Mucosa of descending colon (tissue), 3 donors: Measurements from ENCODE around the gene LYPD6B. TPM values are rescaled to one million over a fixed set of nuclear protein-coding genes. Genes with fewer than 3 reads are reported as not detected.
"Not testable (repeated sequence)": the region's sequence is repeated elsewhere in the genome, so short reads cannot be mapped to it uniquely, and the experiment has no call there.

Experiments
- ATAC-seq: fragments of 200-7000 bp; cut with Tn5 transposase; one replicate; pipeline ENCODE4 v1.9.1; 2020; ENCODE audit warnings: mild to moderate bottlenecking, moderate library complexity
- DNase-seq, 3 donors: peaks; one replicate each; pipeline ENCODE4 v3.0.0-alpha.2; 2020
- H3K36me3 ChIP-seq: fragments of 200-600 bp; one replicate; pipeline ENCODE4 v1.8.0; 2021; ENCODE audit warnings: low read depth, mild to moderate bottlenecking
- H3K4me1 ChIP-seq: fragments of 200-600 bp; one replicate; pipeline ENCODE4 v1.8.0; 2021; ENCODE audit warnings: low read depth, mild to moderate bottlenecking
- H3K4me3 ChIP-seq: fragments of 200-600 bp; one replicate; pipeline ENCODE4 v1.8.0; 2021; ENCODE audit warnings: mild to moderate bottlenecking
- H3K9me3 ChIP-seq: fragments of 200-600 bp; one replicate; pipeline ENCODE4 v1.8.0; 2021; ENCODE audit warnings: mild to moderate bottlenecking
- intact Hi-C, 2 donors: fragments of 100-400 bp; cut with DNase I in 1 of 2; cut with micrococcal nuclease in 1 of 2; formaldehyde crosslinking; loops; one replicate each; pipeline versions ENCODE4 v1.11.0 to v1.11.1; 2022; cut with DNase I, micrococcal nuclease
- total RNA-seq, 3 donors: library from RNA; stranded (reverse); fragmentation: NEBNext Ultra II Directional in 2 of 3; extraction: Animal tissue kit (Norgen Biotek cat#: 25700) in 2 of 3; gene quantifications; one replicate each; pipeline versions ENCODE4 v1.2.1 to v1.2.4, GENCODE V29; 2021 to 2023
- TF ChIP-seq, protein P1 (sequence below): fragments of 200-600 bp; IDR thresholded peaks from one replicate; pipeline ENCODE4 v1.8.0; 2022; ENCODE audit warnings: antibody characterized with exemption, mild to moderate bottlenecking
- donor health status: DM: no; HTN: no; CAD: no; lungs with moderate emphysema.
- donor health status: DM: no; HTN: no; CAD: no.
- donor health status: DM: no; HTN: yes; CAD: no.

Gene LYPD6B
- total RNA-seq, 3 donors from 2014 or later = 0.28 to 1.7 (median 1.1) TPM

DNA sequence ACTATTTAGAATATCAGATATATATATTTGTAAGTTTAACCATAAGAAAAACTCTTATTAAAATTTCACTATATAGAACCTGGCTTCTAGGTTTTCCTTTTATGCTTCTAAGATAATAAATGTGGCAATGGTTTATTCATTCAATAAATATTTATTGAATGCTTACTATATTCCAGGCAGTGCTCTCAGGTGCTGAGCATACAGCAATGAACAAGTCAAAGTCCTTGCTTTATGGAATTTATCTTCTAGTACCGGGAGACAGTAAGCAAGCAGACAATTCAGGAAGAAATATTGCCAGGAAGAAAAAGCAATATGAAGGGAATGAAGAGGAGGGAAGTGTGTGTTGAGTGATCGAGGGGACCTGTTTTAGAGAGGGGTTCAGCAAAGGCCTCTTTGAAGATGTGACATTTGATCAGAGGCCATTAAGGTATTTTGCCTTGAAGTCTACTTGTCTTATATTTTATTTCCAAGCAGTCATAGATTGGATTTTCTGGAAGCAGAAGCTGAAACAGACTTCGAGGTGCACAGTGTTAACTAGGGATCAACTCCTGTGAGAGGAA is 197.4 kb downstream of the LYPD6B start:
- Histone ChIP-seq H3K4me3 (no peak overlapping the region), H3K4me1 (no peaks in the 10 kb centered on the region), H3K9me3 (no peaks in the 10 kb centered on the region), H3K36me3 (no peaks in the 10 kb centered on the region)
- peak; percentile 67 for ATAC-seq
- DNase-seq = no peak
- TF ChIP-seq, protein P1, sequence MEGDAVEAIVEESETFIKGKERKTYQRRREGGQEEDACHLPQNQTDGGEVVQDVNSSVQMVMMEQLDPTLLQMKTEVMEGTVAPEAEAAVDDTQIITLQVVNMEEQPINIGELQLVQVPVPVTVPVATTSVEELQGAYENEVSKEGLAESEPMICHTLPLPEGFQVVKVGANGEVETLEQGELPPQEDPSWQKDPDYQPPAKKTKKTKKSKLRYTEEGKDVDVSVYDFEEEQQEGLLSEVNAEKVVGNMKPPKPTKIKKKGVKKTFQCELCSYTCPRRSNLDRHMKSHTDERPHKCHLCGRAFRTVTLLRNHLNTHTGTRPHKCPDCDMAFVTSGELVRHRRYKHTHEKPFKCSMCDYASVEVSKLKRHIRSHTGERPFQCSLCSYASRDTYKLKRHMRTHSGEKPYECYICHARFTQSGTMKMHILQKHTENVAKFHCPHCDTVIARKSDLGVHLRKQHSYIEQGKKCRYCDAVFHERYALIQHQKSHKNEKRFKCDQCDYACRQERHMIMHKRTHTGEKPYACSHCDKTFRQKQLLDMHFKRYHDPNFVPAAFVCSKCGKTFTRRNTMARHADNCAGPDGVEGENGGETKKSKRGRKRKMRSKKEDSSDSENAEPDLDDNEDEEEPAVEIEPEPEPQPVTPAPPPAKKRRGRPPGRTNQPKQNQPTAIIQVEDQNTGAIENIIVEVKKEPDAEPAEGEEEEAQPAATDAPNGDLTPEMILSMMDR = no peak
- intact Hi-C loops = no loop called here

DNA sequence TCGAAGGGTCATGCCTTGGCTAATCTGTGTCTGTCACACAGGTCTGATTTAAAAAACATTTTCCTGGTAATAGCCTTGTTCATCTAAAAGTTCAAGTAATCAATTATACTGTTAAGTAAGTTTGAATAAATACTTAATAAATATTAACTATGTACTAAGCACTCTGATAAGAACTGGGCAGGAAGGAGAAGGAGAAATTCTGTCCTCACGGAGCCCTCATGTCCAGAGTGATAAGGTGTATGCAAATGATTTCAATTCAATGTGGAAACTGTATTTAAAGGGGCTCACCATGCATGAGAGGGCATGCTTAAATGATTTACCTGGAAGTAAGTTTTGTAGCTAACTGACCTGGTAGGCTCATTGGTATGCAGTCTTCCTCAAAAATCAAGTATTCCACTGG is 197.9 kb downstream of the LYPD6B start:
- intact Hi-C loops = no loop called here
- DNase-seq = no peak
- no peaks in the 10 kb centered on the region for H3K4me1 ChIP-seq
- H3K36me3 ChIP-seq = no peaks in the 10 kb centered on the region
- H3K4me3 ChIP-seq = no peak overlapping the region
- TF ChIP-seq, protein P1 = no peak
- no peak for ATAC-seq
- H3K9me3 ChIP-seq = no peaks in the 10 kb centered on the region

DNA sequence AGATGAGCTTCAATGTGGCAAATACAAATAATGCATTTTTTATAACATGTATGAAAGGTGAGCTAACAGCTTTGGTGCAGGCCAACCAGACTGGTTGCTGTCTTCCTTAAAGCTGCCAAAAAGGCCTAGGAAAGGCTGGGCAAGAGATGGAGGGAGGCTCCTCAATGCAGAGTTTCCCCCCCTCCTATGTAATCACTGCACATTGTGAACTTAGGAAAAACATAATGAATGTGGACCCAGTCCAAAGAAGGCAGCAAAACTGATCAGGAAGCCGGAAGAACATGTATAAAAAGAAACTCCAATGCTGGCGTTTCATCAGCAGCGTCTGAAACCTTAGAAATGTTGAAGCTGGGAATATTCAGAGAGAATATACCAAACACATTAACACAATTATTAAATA is 207.7 kb downstream of the LYPD6B start:
- H3K4me1 ChIP-seq = no peaks in the 10 kb centered on the region
- DNase-seq = no peak
- TF ChIP-seq, protein P1 = no peak
- no peak overlapping the region for H3K4me3 ChIP-seq
- H3K9me3 ChIP-seq = no peaks in the 10 kb centered on the region
- intact Hi-C loops = no loop called here
- ATAC-seq = no peak
- H3K36me3 ChIP-seq = no peaks in the 10 kb centered on the region

DNA sequence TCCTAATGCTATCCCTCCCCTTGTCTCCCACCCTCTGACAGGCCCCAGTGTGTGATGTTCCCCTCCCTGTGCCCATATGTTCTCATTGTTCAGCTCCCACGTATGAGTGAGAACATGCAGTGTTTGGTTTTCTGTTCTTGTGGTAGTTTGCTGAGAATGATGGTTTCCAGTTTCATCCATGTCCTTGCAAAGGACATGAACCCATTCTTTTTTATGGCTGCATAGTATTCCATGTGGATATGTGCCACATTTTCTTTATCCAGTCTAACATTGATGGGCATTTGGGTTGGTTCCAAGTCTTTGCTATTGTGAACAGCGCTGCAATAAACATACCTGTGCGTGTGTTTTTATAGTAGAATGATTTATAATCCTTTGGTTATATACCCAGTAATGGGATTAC is 212.9 kb downstream of the LYPD6B start:
- DNase-seq, H3K9me3 ChIP-seq, H3K4me1 ChIP-seq, ATAC-seq, H3K36me3 ChIP-seq, intact Hi-C loops, H3K4me3 ChIP-seq: not testable (repeated sequence)

DNA sequence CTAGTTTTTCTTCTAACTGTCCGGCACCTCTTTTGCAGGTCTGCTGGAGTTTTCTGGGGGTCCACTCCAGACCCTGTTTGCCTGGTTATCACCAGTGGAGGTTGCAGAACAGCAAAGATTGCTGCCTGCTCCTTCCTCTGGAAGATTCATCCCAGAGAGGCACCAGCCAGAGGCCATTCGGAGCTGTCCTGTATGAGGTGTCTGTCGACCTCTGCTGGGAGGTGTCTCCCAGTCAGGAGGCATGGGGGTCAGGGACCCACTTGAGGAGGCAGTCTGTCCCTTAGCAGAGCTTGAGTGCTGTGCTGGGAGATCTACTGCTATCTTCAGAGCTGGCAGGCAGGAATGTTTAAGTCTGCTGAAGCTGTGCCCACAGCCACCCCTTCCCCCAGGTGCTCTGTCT is 218.4 kb downstream of the LYPD6B start:
- H3K4me3 ChIP-seq, ATAC-seq, intact Hi-C loops, DNase-seq, H3K9me3 ChIP-seq, H3K4me1 ChIP-seq, H3K36me3 ChIP-seq: not testable (repeated sequence)

DNA sequence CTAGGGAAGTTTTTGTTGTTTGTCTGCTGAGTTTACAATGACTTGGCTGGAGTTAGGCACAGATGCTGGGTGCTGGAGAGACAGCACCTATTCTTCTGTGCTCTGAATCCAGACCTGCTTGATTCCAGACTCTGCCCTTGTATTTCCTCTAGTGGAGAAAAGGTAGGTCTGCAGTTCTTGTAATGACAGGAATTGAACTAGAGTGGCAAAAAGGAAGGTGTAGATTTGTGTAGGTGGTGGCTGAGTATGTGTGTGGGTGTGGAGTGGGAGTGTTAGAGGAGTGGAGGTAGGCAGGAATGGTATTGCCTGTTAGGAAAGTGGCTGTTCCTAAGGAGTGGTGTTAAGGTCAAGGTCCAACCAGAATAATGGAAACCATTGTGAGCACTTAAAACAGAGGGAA is 220.0 kb downstream of the LYPD6B start:
- no peaks in the 10 kb centered on the region for H3K4me1 ChIP-seq
- intact Hi-C loops = no loop called here
- no peaks in the 10 kb centered on the region for H3K36me3 ChIP-seq
- TF ChIP-seq, protein P1 = no peak
- H3K9me3 ChIP-seq = no peaks in the 10 kb centered on the region
- ATAC-seq (peak; percentile 94), DNase-seq (no peak)
- no peak overlapping the region for H3K4me3 ChIP-seq

DNA sequence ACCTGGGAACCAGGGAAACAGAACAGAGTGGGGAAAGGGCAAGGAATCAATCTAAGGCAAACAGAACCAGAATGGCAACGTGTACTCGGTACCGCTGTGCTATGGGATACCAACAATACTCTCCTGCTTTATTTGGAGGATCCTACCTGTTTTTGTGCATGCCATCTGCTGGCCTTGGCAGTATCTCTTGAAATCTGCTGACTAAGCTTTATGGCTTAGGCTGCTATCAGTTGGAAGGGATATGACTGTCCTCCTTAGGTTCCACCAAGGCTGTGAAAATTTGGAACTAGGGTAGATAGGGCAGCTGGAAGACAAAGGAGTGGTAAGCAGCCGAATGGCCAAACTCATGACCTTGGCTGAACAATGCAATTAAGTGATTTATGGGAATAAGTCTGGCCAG is 220.6 kb downstream of the LYPD6B start:
- TF ChIP-seq, protein P1 = no peak
- Histone ChIP-seq H3K4me3 (no peak overlapping the region), H3K4me1 (no peaks in the 10 kb centered on the region), H3K9me3 (no peaks in the 10 kb centered on the region), H3K36me3 (no peaks in the 10 kb centered on the region)
- DNase-seq (no peak), ATAC-seq (no peak)
- intact Hi-C loops = no loop called here
